Skeletal muscle tissue (tissue), 4 donors: ENCODE measurements around the gene NDRG3. TPM values are rescaled to one million over a fixed set of nuclear protein-coding genes. Genes with fewer than 3 reads are reported as not detected.

Source experiments
- H3K27ac ChIP-seq: one replicate; pipeline ENCODE4 v1.7.0; 2013; ENCODE audit warnings: mild to moderate bottlenecking, low read depth, low read length, inconsistent platforms
- H3K27me3 ChIP-seq, 3 donors: one replicate each; pipeline ENCODE4 v1.7.0; 2013; ENCODE audit warnings: low read length in 3 of 3; ENCODE audit not compliant: control insufficient read depth in 3 of 3, insufficient read depth in 3 of 3
- H3K36me3 ChIP-seq, 3 donors: one replicate each; pipeline ENCODE4 v1.7.0; 2013; ENCODE audit warnings: low read length in 3 of 3; ENCODE audit not compliant: control insufficient read depth in 3 of 3, insufficient read depth in 3 of 3
- H3K4me1 ChIP-seq, 3 donors: one replicate each; pipeline ENCODE4 v1.7.0; 2013; ENCODE audit warnings: low read length in 3 of 3, mild to moderate bottlenecking in 3 of 3; ENCODE audit not compliant: control insufficient read depth in 3 of 3, insufficient read depth in 3 of 3
- H3K4me3 ChIP-seq, 3 donors: one replicate each; pipeline ENCODE4 v1.7.0; 2013; ENCODE audit warnings: low read length in 3 of 3
- H3K9ac ChIP-seq, 3 donors: one replicate each; pipeline ENCODE4 v1.7.0; 2013; ENCODE audit warnings: low read length in 3 of 3, mild to moderate bottlenecking in 3 of 3, moderate library complexity in 2 of 3, low read depth in 1 of 3
- H3K9me3 ChIP-seq, 3 donors: one replicate each; pipeline ENCODE4 v1.7.0; 2013; ENCODE audit warnings: low read length in 3 of 3; ENCODE audit not compliant: control insufficient read depth in 3 of 3
- total RNA-seq: library from RNA; depleted of rRNA; stranded (reverse); fragments of >200 nt; gene quantifications from one replicate; pipeline ENCODE4 v1.2.3, GENCODE V29; 2014
- donor health status: Osteomylitis.

Gene NDRG3
- total RNA-seq, 1 donor from 2014 or later = 15.1 TPM

- Histone ChIP-seq H3K9me3 (no peaks in the 10 kb centered on the region), H3K27ac (no peak overlapping the region), H3K4me1 (no peaks in the 10 kb centered on the region), H3K4me3 (no peak overlapping the region), H3K36me3 (peaks cover 31 to 53% (median 46%) of the 10 kb centered on the region in 3 donors), H3K9ac (no peak overlapping the region), H3K27me3 (no peaks in the 10 kb centered on the region)
Observed at GRCh38 chr20:36654506-36654905, 91.4 kb downstream of the NDRG3 start.

- peaks cover 31 to 46% (median 46%) of the 10 kb centered on the region in 3 donors for H3K36me3 ChIP-seq
- H3K27ac ChIP-seq = no peak overlapping the region
Observed at GRCh38 chr20:36653456-36653855, 92.4 kb downstream of the NDRG3 start.

GRCh38 chr20:36647196-36648121 is 98.4 kb downstream of the NDRG3 start:
- H3K4me1 ChIP-seq = no peaks in the 10 kb centered on the region

More at GRCh38 chr20:36653456-36653855, 92.4 kb downstream of the NDRG3 start:
- no peaks in the 10 kb centered on the region for H3K9me3 ChIP-seq
- no peak overlapping the region for H3K9ac ChIP-seq
- H3K27me3 ChIP-seq = no peaks in the 10 kb centered on the region
- H3K4me1 ChIP-seq = no peaks in the 10 kb centered on the region
- H3K4me3 ChIP-seq = no peak overlapping the region

GRCh38 chr20:36646678-36647077 is 99.2 kb downstream of the NDRG3 start:
- Histone ChIP-seq H3K4me3 (no peak overlapping the region), H3K27ac (no peak overlapping the region), H3K36me3 (peaks cover 4 to 6% (median 5%) of the 10 kb centered on the region in 3 donors), H3K27me3 (no peaks in the 10 kb centered on the region), H3K4me1 (no peaks in the 10 kb centered on the region), H3K9me3 (no peaks in the 10 kb centered on the region), H3K9ac (no peak overlapping the region)

More at GRCh38 chr20:36647196-36648121, 98.4 kb downstream of the NDRG3 start:
- Histone ChIP-seq H3K36me3 (peaks cover 8 to 9% (median 9%) of the 10 kb centered on the region in 3 donors), H3K4me3 (no peak overlapping the region), H3K9ac (no peak overlapping the region), H3K27ac (no peak overlapping the region), H3K9me3 (no peaks in the 10 kb centered on the region), H3K27me3 (no peaks in the 10 kb centered on the region)

- Histone ChIP-seq H3K4me1 (no peaks in the 10 kb centered on the region), H3K36me3 (peaks cover 0 to under 1% (median 0%) of the 10 kb centered on the region in 3 donors), H3K9me3 (no peaks in the 10 kb centered on the region), H3K4me3 (no peak within 1 kb of the TSS), H3K27me3 (no peaks in the 10 kb centered on the region), H3K9ac (no peak within 1 kb of the TSS), H3K27ac (no peak within 1 kb of the TSS)
Observed at GRCh38 chr20:36645998-36646397, 99.9 kb downstream of the NDRG3 start, which contains the start of gene SLA2. SLA2 (minus strand) TSS chr20:36646196; CDS start chr20:36641335, 4,861 bp downstream.

- H3K36me3 ChIP-seq = peaks cover 0 to 2% (median 0%) of the 10 kb centered on the region in 3 donors
- no peaks in the 10 kb centered on the region for H3K9me3 ChIP-seq
Observed at GRCh38 chr20:36645353-36645752, 100.5 kb downstream of the NDRG3 start.

DNA sequence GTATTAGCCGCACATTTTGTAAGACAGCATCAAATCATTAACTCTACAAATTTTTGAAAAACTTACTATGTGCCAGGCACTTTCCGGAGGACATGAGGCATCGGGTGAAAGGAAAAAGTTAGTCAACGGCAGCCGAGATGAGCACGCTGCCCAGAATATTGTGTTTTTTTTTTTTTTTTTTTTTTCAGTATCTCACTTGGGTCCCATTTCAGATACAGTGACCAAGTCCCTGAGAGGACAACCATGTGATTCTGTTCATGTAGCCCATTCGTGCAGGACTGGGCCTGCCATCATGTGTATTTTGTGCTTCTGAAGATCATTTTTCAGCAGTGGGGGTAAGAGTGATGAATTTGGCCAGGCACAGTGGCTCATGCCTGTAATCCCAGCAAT is 101.2 kb downstream of the NDRG3 start:
- no peak overlapping the region for H3K4me3 ChIP-seq
- H3K9me3 ChIP-seq = no peaks in the 10 kb centered on the region

More at GRCh38 chr20:36645353-36645752, 100.5 kb downstream of the NDRG3 start:
- H3K27ac ChIP-seq = no peak overlapping the region
- no peak overlapping the region for H3K4me3 ChIP-seq
- no peaks in the 10 kb centered on the region for H3K4me1 ChIP-seq
- no peak overlapping the region for H3K9ac ChIP-seq
- no peaks in the 10 kb centered on the region for H3K27me3 ChIP-seq

GRCh38 chr20:36644032-36644705 is 101.7 kb downstream of the NDRG3 start:
- no peak overlapping the region for H3K27ac ChIP-seq
- H3K9ac ChIP-seq = no peak overlapping the region
- H3K27me3 ChIP-seq = no peaks in the 10 kb centered on the region
- H3K36me3 ChIP-seq = peaks cover 0 to 2% (median 0%) of the 10 kb centered on the region in 3 donors
- H3K4me3 ChIP-seq = no peak overlapping the region
- no peaks in the 10 kb centered on the region for H3K4me1 ChIP-seq
- H3K9me3 ChIP-seq = no peaks in the 10 kb centered on the region

More for the DNA sequence above, 101.2 kb downstream of the NDRG3 start:
- H3K4me1 ChIP-seq = no peaks in the 10 kb centered on the region
- H3K27ac ChIP-seq = no peak overlapping the region
- no peaks in the 10 kb centered on the region for H3K27me3 ChIP-seq
- peaks cover 0 to 2% (median 0%) of the 10 kb centered on the region in 3 donors for H3K36me3 ChIP-seq
- no peak overlapping the region for H3K9ac ChIP-seq

DNA sequence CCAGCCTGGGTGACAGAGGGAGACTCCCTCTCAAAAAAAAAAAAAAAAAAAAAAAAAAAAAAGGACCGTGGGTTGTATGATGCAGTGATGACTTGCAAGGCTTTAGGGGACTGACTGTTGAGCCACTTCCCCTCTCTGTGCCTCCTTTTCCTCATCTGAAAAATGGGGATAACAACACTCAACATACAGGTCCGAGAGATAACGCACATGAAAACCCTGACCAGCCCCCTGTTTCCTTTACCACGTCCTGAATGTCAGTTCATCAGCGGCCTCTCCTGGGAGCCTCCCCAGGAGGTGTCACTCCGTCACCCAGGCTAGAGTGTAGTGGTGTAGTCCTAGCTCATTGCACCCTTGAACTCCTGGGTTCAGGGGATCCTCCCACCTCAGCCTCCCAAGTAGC is 103.8 kb downstream of the NDRG3 start:
- Histone ChIP-seq H3K4me1 (no peaks in the 10 kb centered on the region), H3K4me3 (no peak overlapping the region), H3K9me3 (no peaks in the 10 kb centered on the region), H3K9ac (no peak overlapping the region), H3K27me3 (no peaks in the 10 kb centered on the region), H3K36me3 (peaks cover 0 to 2% (median 0%) of the 10 kb centered on the region in 3 donors), H3K27ac (no peak overlapping the region)

DNA sequence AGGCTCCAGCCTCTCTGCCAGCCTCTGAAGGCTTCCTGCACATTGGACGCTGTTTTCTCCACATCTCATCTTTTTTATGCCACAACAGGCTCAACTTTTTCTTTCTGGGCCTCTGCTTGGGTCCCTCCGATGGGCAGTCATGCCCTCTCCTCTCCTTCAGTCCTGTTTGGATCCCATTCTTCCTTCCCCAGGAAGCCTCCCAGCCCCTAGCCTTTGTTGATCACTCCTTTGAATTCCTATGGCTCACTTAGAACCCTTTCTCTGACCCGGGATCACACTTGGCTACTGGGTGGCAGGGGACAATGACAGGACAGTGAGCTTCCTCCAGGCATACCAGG is 104.4 kb downstream of the NDRG3 start:
- Histone ChIP-seq H3K36me3 (peaks cover 0 to 2% (median 0%) of the 10 kb centered on the region in 3 donors), H3K4me1 (no peaks in the 10 kb centered on the region), H3K4me3 (no peak overlapping the region), H3K9me3 (no peaks in the 10 kb centered on the region), H3K9ac (no peak overlapping the region), H3K27ac (no peak overlapping the region), H3K27me3 (no peaks in the 10 kb centered on the region)
